T-helper 22 cell (primary cell): Measurements from ENCODE around the gene FAM185A.
"Not testable (repeated sequence)": the region's sequence is repeated elsewhere in the genome, so short reads cannot be mapped to it uniquely, and the experiment has no call there.

Experiments used
- DNase-seq: peaks from one replicate; pipeline ENCODE4 v3.0.0-alpha.2; 2020; ENCODE audit warnings: low read depth

FAM185A gene

GRCh38 chr7:102832674-102833073, 83.9 kb downstream of the FAM185A start:
- DNase-seq: no peak

GRCh38 chr7:102833343-102833742, 84.5 kb downstream of the FAM185A start:
- no peak for DNase-seq

- no peak for DNase-seq
Measured at GRCh38 chr7:102834466-102834865, 85.7 kb downstream of the FAM185A start.

- DNase-seq: no peak
Measured at GRCh38 chr7:102834999-102835398, 86.2 kb downstream of the FAM185A start.

- DNase-seq: no peak
Measured at GRCh38 chr7:102836191-102836919, 87.6 kb downstream of the FAM185A start.

- no peak for DNase-seq
Measured at GRCh38 chr7:102836977-102837376, 88.2 kb downstream of the FAM185A start.

GRCh38 chr7:102837802-102838201, 89.0 kb downstream of the FAM185A start:
- DNase-seq: no peak

GRCh38 chr7:102838572-102839101, 89.8 kb downstream of the FAM185A start:
- not testable (repeated sequence) for DNase-seq

GRCh38 chr7:102840404-102840803, 91.6 kb downstream of the FAM185A start:
- no peak for DNase-seq

GRCh38 chr7:102841290-102841689, 92.5 kb downstream of the FAM185A start:
- DNase-seq: no peak

GRCh38 chr7:102842284-102842683, 93.5 kb downstream of the FAM185A start:
- no peak for DNase-seq

GRCh38 chr7:102843850-102844249, 95.1 kb downstream of the FAM185A start:
- DNase-seq: no peak

GRCh38 chr7:102845346-102845745, 96.5 kb downstream of the FAM185A start:
- DNase-seq: no peak

- no peak for DNase-seq
Measured at GRCh38 chr7:102849079-102849478, 100.3 kb downstream of the FAM185A start.

- no peak for DNase-seq
Measured at GRCh38 chr7:102849538-102849937, 100.7 kb downstream of the FAM185A start.

- DNase-seq: no peak
Measured at GRCh38 chr7:102856036-102856435, 107.2 kb downstream of the FAM185A start.
